Adrenal gland (tissue), 12 donors: ENCODE measurements around the gene GTF3C5. TPM values are rescaled to one million over a fixed set of nuclear protein-coding genes. Genes with fewer than 3 reads are reported as not detected.

Experiments used
- DNase-seq, 7 donors: peaks; one replicate each; pipeline ENCODE4 v3.0.0-alpha.2; 2019 to 2020
- H3K27ac ChIP-seq, 5 donors: fragments of 200-600 bp; sonication (generic) in 4 of 5; 1 replicate in 3 of 5; 2 replicates in 2 of 5; pipeline versions ENCODE4 v1.5.1 to v1.8.0; 2016 to 2020; ENCODE audit warnings: mild to moderate bottlenecking in 1 of 5
- H3K27me3 ChIP-seq: fragments of 200-600 bp; 2 replicates; pipeline ENCODE4 v1.8.0; 2021
- H3K36me3 ChIP-seq, 2 donors: fragments of 200-600 bp; replicated peaks in 1 of 2; 1 replicate in 1 of 2; 2 replicates in 1 of 2; pipeline versions ENCODE4 v1.5.1 to v1.8.0; 2018 to 2022
- H3K4me1 ChIP-seq, 2 donors: fragments of 200-600 bp; replicated peaks in 1 of 2; 1 replicate in 1 of 2; 2 replicates in 1 of 2; pipeline versions ENCODE4 v1.5.1 to v1.8.0; 2018 to 2021
- H3K4me3 ChIP-seq, 4 donors: fragments of 200-600 bp; sonication (generic) in 3 of 4; one replicate each; pipeline ENCODE4 v1.5.1; 2016 to 2018
- H3K9me3 ChIP-seq, 3 donors: fragments of 200-600 bp; sonication (generic) in 1 of 3; replicated peaks in 1 of 3; 1 replicate in 2 of 3; 2 replicates in 1 of 3; pipeline versions ENCODE4 v1.5.1 to v1.8.0; 2016 to 2021
- CTCF ChIP-seq, 6 experiments: fragments of 450-650 bp in 4 of 6; fragments of 200-600 bp in 2 of 6; sonication (generic) in 1 of 6; IDR thresholded peaks; 1 replicate in 5 of 6; 2 replicates in 1 of 6; pipeline versions ENCODE4 v1.5.1 to v1.8.0; 2016 to 2021; ENCODE audit warnings: antibody characterized with exemption in 6 of 6, mild to moderate bottlenecking in 2 of 6, moderate library complexity in 1 of 6
- POLR2A ChIP-seq, 2 donors: fragments of 450-650 bp; IDR thresholded peaks; one replicate each; pipeline ENCODE4 v1.6.1; 2017; ENCODE audit warnings: antibody characterized with exemption in 2 of 2, mild to moderate bottlenecking in 2 of 2, moderate library complexity in 1 of 2
- WGBS, 4 donors: extraction: QIAGEN DNeasy Blood & Tissue Kit in 2 of 4; methylation state at CpG; one replicate each; pipeline versions ENCODE4 v1.1.5 to v1.1.7; 2013 to 2017; 5-methylcytosine and 5-hydroxymethylcytosine counted together
- intact Hi-C, 2 donors: fragments of 100-400 bp; cut with DNase I; formaldehyde crosslinking; loops; one replicate each; pipeline versions ENCODE4 v1.14.1 to v1.15.0; 2022 to 2023
- polyA plus RNA-seq, 3 donors: library from polyadenylated mRNA; stranded (reverse); fragments of 200-250 nt in 2 of 3; fragments of 350-450 nt in 1 of 3; fragmentation: Illumina TruSeq in 1 of 3; extraction: RNeasy Lipid Tissue Mini Kit (QIAGEN cat#74804) in 1 of 3; gene quantifications; one replicate each; pipeline ENCODE4 v1.2.3, GENCODE V29; 2013 to 2014
- total RNA-seq, 9 donors: library from RNA; depleted of rRNA in 4 of 9; stranded (reverse); fragments of >200 nt in 4 of 9; fragments of 120-200 nt in 1 of 9; fragmentation: NEBNext Ultra II Directional in 1 of 9; extraction: Animal tissue kit (Norgen Biotek cat#: 25700) in 1 of 9; gene quantifications; one replicate each; pipeline versions ENCODE4 v1.1.0 to v1.2.4, GENCODE V29; 2013 to 2023
- donor health status: healthy with polysubstance abuse.
- donor health status: Bipolar disorder and iron deficiency.
- donor health status: DM: yes; HTN: yes; CAD: no.
- donor health status: DM: no; HTN: no; CAD: no.
- donor health status: DM: no; HTN: no; CAD: no.
- donor health status: DM: yes; HTN: yes; CAD: no.

GTF3C5 gene
- total and polyA plus RNA-seq, 12 donors = 43.9 to 139 (median 61.5) TPM

GRCh38 chr9:133023117-133023890, 7.5 kb upstream of the GTF3C5 start:
- no peak for TF ChIP-seq POLR2A (IDR thresholded peaks at IDR 0.05)
- TF ChIP-seq CTCF (IDR thresholded peaks at IDR 0.05) = no peak
- Histone ChIP-seq H3K4me3 (no peak overlapping the region), H3K36me3 (no peaks in the 10 kb centered on the region), H3K9me3 (no peaks in the 10 kb centered on the region), H3K27ac (no peak overlapping the region), H3K4me1 (no peaks in the 10 kb centered on the region), H3K27me3 (no peaks in the 10 kb centered on the region)
- intact Hi-C loops = loop anchor here in 1 of 2 donors (10.0 kb wide), 1 partner anchor 461 kb away; no protein-coding TSS in a partner anchor
- WGBS, 4 donors = 70 to 81% (median 75%) methylated on average over 19 to 26 of the region's 26 CpGs
- DNase-seq = peak in 2 of 7 donors; percentile 17 to 18

GRCh38 chr9:133026426-133026825, 4.4 kb upstream of the GTF3C5 start:
- H3K27me3 ChIP-seq = no peaks in the 10 kb centered on the region
- H3K4me3 ChIP-seq = no peak overlapping the region
- no peaks in the 10 kb centered on the region for H3K9me3 ChIP-seq
- no peak for DNase-seq
- no peaks in the 10 kb centered on the region for H3K36me3 ChIP-seq
- TF ChIP-seq POLR2A (IDR thresholded peaks at IDR 0.05) (no peak), CTCF (IDR thresholded peaks at IDR 0.05) (no peak)
- 44 to 64% (median 54%) methylated on average over 3 of the region's 3 CpGs for WGBS, 4 donors
- intact Hi-C loops = loop anchor here in 1 of 2 donors (10.0 kb wide), 1 partner anchor 458 kb away; no protein-coding TSS in a partner anchor
- no peak overlapping the region for H3K27ac ChIP-seq
- peaks cover 9 to 12% of the 10 kb centered on the region in 2 donors for H3K4me1 ChIP-seq

GRCh38 chr9:133027134-133027533, 3.7 kb upstream of the GTF3C5 start:
- Histone ChIP-seq H3K27me3 (no peaks in the 10 kb centered on the region), H3K4me1 (peaks cover 16 to 20% of the 10 kb centered on the region in 2 donors), H3K4me3 (no peak overlapping the region), H3K27ac (no peak overlapping the region), H3K9me3 (no peaks in the 10 kb centered on the region), H3K36me3 (no peaks in the 10 kb centered on the region)
- WGBS, 4 donors = 31 to 49% (median 36%) methylated on average over 5 of the region's 5 CpGs
- no peak for TF ChIP-seq POLR2A (IDR thresholded peaks at IDR 0.05)
- TF ChIP-seq CTCF (IDR thresholded peaks at IDR 0.05) = no peak
- intact Hi-C loops = loop anchor here in 1 of 2 donors (10.0 kb wide), 1 partner anchor 458 kb away; no protein-coding TSS in a partner anchor
- no peak for DNase-seq

- TF ChIP-seq POLR2A (IDR thresholded peaks at IDR 0.05) (no peak), CTCF (IDR thresholded peaks at IDR 0.05) (no peak)
- no peak overlapping the region for H3K27ac ChIP-seq
- intact Hi-C loops = loop anchor here in 1 of 2 donors (10.0 kb wide), 1 partner anchor 457 kb away; no protein-coding TSS in a partner anchor
- no peaks in the 10 kb centered on the region for H3K27me3 ChIP-seq
- H3K4me3 ChIP-seq = no peak overlapping the region
- no peaks in the 10 kb centered on the region for H3K9me3 ChIP-seq
- 69 to 89% (median 85%) methylated on average over 3 of the region's 3 CpGs for WGBS, 4 donors
- H3K4me1 ChIP-seq = peaks cover 17 to 29% of the 10 kb centered on the region in 2 donors
- no peaks in the 10 kb centered on the region for H3K36me3 ChIP-seq
- no peak for DNase-seq
Observed at GRCh38 chr9:133028221-133028620, 2.6 kb upstream of the GTF3C5 start.
